Activated CD4-positive, CD25-positive, alpha-beta regulatory T cell treated with anti-CD3 and anti-CD28 coated beads, Interleukin-2, amount 50 U/mL, for 16 hours (primary cell): ENCODE results near the gene TIMM8B.
"Not testable (repeated sequence)": the region's sequence is repeated elsewhere in the genome, so short reads cannot be mapped to it uniquely, and the experiment has no call there.

Source experiments
- DNase-seq: peaks from one replicate; pipeline ENCODE4 v3.0.0-alpha.2; 2020; ENCODE audit warnings: low read depth, low spot score

Gene TIMM8B

GRCh38 chr11:112086422-112087191 is at the start of gene TIMM8B, which contains the start of gene SDHD:
Gene TIMM8B, minus strand, starts transcription at chr11:112086756. Its CDS starts 33 bp downstream, at chr11:112086723.
Gene SDHD, plus strand, starts transcription at chr11:112086873. Its CDS starts 35 bp downstream, at chr11:112086908.
- peak; percentile 93 for DNase-seq

GRCh38 chr11:112134473-112134872 is 47.9 kb upstream of the TIMM8B start:
- DNase-seq: no peak

- no peak for DNase-seq
Observed at GRCh38 chr11:112132737-112133136, 46.2 kb upstream of the TIMM8B start.

GRCh38 chr11:112129656-112130055 is 43.1 kb upstream of the TIMM8B start:
- no peak for DNase-seq

GRCh38 chr11:112128483-112129121 is 42.0 kb upstream of the TIMM8B start:
- no peak for DNase-seq

- no peak for DNase-seq
Observed at GRCh38 chr11:112127056-112127455, 40.5 kb upstream of the TIMM8B start.

GRCh38 chr11:112123129-112123528 is 36.6 kb upstream of the TIMM8B start:
- DNase-seq: no peak

GRCh38 chr11:112121981-112122615 is 35.5 kb upstream of the TIMM8B start:
- DNase-seq: no peak

- DNase-seq: no peak
Observed at GRCh38 chr11:112118176-112118575, 31.6 kb upstream of the TIMM8B start.

- DNase-seq: no peak
Observed at GRCh38 chr11:112115386-112115785, 28.8 kb upstream of the TIMM8B start.

GRCh38 chr11:112114460-112114859 is 27.9 kb upstream of the TIMM8B start:
- no peak for DNase-seq

- DNase-seq: no peak
Observed at GRCh38 chr11:112113539-112114457, 27.2 kb upstream of the TIMM8B start.

- no peak for DNase-seq
Observed at GRCh38 chr11:112106070-112106469, 19.5 kb upstream of the TIMM8B start.

- DNase-seq: no peak
Observed at GRCh38 chr11:112103446-112103845, 16.9 kb upstream of the TIMM8B start.

GRCh38 chr11:112100462-112100861 is 13.9 kb upstream of the TIMM8B start:
- DNase-seq: no peak

- no peak for DNase-seq
Observed at GRCh38 chr11:112097734-112098528, 11.4 kb upstream of the TIMM8B start.

- DNase-seq: no peak
Observed at GRCh38 chr11:112096194-112096593, 9.6 kb upstream of the TIMM8B start.

GRCh38 chr11:112095302-112095701 is 8.7 kb upstream of the TIMM8B start:
- not testable (repeated sequence) for DNase-seq

GRCh38 chr11:112087212-112087611 is 656 bp upstream of the TIMM8B start:
- DNase-seq: no peak

GRCh38 chr11:112085822-112086421 is 634 bp downstream of the TIMM8B start:
- no peak for DNase-seq
